Mesothelial cell of epicardium (in vitro differentiated cells): ENCODE data around the gene ADAMTS17. TPM values are rescaled to one million over a fixed set of nuclear protein-coding genes. Genes with fewer than 3 reads are reported as not detected.

ENCODE experiments used
- DNase-seq, 2 experiments: peaks; one replicate each; pipeline ENCODE4 v3.0.0; 2021; ENCODE audit warnings: low spot score in 2 of 2; ENCODE audit not compliant: unreplicated experiment in 2 of 2
- H3K27ac Mint-ChIP-seq: 2 replicates; pipeline ENCODE4 v1.8.0; 2021; ENCODE audit warnings: mixed read lengths
- H3K27me3 Mint-ChIP-seq: 2 replicates; pipeline ENCODE4 v1.8.0; 2021; ENCODE audit warnings: low read depth, mixed read lengths
- H3K36me3 Mint-ChIP-seq: 2 replicates; pipeline ENCODE4 v1.8.0; 2021; ENCODE audit warnings: mixed read lengths
- H3K4me1 Mint-ChIP-seq: 2 replicates; pipeline ENCODE4 v1.8.0; 2021; ENCODE audit warnings: mixed read lengths
- H3K4me3 Mint-ChIP-seq: 2 replicates; pipeline ENCODE4 v1.8.0; 2021; ENCODE audit warnings: mild to moderate bottlenecking, moderate library complexity, mixed read lengths
- H3K9me3 Mint-ChIP-seq: 2 replicates; pipeline ENCODE4 v1.8.0; 2021; ENCODE audit warnings: mixed read lengths
- total RNA-seq: library from RNA; stranded (reverse); gene quantifications from 3 replicates; pipeline ENCODE4 v1.2.1, GENCODE V29; 2021
- TF ChIP-seq, protein P1 (sequence below): fragments of 200-600 bp; sonication (generic); IDR thresholded peaks from one replicate; pipeline ENCODE4 v1.5.0; 2021; ENCODE audit warnings: antibody characterized with exemption; ENCODE audit not compliant: unreplicated experiment

ADAMTS17 gene
- total RNA-seq, 1 donor from 2014 or later, result 39.4 TPM

DNA sequence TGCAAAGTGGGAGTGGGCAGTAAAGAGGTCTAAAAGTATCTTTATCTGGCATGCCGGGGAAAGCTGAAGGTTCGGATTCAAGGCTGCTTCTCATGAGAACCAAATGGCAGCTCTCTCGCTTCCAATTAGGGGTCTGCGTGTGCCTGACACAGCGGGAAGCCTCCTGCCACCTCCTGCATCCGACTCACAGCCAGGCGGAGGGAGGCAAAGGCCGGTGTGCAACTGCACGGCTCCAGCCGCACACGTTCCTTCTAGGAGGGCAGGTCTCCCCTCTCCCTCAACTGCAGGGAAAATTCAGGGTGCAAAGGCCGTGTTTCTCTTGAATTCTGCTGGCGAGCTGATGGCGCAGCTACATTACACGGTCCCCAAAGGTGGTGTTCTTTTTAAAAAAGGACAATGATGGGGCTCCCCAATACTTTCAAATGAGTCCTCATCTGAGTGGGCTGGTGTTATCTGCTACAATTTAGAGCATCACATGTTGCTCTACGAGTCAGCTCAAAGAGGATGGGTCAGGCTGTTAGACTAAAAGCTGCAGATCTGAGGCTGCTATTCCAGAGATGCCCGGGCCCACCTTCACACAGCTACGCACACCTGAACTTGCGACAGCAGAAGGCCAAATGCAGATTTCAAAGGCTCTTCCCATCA is 226.6 kb downstream of the ADAMTS17 start:
- no peak overlapping the region for H3K4me3 Mint-ChIP-seq
- no peaks in the 10 kb centered on the region for H3K27me3 Mint-ChIP-seq
- H3K9me3 Mint-ChIP-seq, result peaks cover 16% of the 10 kb centered on the region
- H3K27ac Mint-ChIP-seq, result peak overlapping the region; percentile 80
- TF ChIP-seq, protein P1, sequence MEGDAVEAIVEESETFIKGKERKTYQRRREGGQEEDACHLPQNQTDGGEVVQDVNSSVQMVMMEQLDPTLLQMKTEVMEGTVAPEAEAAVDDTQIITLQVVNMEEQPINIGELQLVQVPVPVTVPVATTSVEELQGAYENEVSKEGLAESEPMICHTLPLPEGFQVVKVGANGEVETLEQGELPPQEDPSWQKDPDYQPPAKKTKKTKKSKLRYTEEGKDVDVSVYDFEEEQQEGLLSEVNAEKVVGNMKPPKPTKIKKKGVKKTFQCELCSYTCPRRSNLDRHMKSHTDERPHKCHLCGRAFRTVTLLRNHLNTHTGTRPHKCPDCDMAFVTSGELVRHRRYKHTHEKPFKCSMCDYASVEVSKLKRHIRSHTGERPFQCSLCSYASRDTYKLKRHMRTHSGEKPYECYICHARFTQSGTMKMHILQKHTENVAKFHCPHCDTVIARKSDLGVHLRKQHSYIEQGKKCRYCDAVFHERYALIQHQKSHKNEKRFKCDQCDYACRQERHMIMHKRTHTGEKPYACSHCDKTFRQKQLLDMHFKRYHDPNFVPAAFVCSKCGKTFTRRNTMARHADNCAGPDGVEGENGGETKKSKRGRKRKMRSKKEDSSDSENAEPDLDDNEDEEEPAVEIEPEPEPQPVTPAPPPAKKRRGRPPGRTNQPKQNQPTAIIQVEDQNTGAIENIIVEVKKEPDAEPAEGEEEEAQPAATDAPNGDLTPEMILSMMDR, result no peak
- peaks cover 36% of the 10 kb centered on the region for H3K4me1 Mint-ChIP-seq
- peaks cover 39% of the 10 kb centered on the region for H3K36me3 Mint-ChIP-seq
- DNase-seq, result no peak

DNA sequence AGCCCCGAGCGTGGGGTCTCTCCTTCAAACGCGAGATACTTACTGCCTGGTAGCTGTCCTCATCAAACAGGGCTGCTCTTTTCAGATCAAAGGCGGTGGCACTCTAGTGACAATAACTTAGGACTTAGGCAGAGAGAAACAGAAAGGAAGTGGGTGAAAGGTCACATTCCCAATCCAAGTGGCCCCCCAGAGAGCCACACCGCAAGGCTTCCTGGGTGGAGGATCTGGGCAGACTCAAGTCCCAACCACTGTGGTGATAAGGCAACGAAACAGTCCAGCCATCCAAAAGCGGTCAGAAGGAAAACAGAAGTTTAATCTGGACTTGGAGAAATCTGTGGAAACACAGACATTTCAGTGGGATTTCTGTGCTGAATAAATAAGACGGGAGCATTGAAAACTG is 227.2 kb downstream of the ADAMTS17 start:
- no peaks in the 10 kb centered on the region for H3K27me3 Mint-ChIP-seq
- peaks cover 36% of the 10 kb centered on the region for H3K4me1 Mint-ChIP-seq
- H3K27ac Mint-ChIP-seq, result peak overlapping the region; percentile 80
- no peak overlapping the region for H3K4me3 Mint-ChIP-seq
- H3K36me3 Mint-ChIP-seq, result peaks cover 33% of the 10 kb centered on the region
- peaks cover 12% of the 10 kb centered on the region for H3K9me3 Mint-ChIP-seq
- DNase-seq, result no peak
- TF ChIP-seq, protein P1, result no peak

DNA sequence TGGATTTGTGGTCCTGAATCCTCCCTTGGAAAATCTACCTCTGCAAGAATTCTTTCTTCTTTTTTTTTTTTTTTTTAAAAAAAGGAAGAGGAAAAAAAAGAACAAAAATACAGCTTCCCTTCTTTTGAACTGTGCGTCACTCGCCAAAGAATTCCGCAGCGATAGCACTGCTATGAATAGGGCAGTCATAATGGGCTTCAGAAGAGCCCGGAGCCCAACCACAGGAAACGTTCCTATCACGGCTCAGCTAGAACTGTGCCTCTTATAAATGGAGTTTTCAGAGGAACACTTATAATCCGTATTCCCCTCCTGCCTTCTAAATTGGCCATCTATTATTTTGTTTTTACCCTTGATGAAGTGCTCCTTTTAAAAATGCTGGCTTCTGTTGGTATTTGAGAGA is 227.7 kb downstream of the ADAMTS17 start:
- H3K9me3 Mint-ChIP-seq, result peaks cover 9% of the 10 kb centered on the region
- TF ChIP-seq, protein P1, result no peak
- H3K27ac Mint-ChIP-seq, result peak overlapping the region; percentile 81
- DNase-seq, result no peak
- H3K4me1 Mint-ChIP-seq, result peaks cover 36% of the 10 kb centered on the region
- peaks cover 29% of the 10 kb centered on the region for H3K36me3 Mint-ChIP-seq
- no peak overlapping the region for H3K4me3 Mint-ChIP-seq
- H3K27me3 Mint-ChIP-seq, result no peaks in the 10 kb centered on the region

DNA sequence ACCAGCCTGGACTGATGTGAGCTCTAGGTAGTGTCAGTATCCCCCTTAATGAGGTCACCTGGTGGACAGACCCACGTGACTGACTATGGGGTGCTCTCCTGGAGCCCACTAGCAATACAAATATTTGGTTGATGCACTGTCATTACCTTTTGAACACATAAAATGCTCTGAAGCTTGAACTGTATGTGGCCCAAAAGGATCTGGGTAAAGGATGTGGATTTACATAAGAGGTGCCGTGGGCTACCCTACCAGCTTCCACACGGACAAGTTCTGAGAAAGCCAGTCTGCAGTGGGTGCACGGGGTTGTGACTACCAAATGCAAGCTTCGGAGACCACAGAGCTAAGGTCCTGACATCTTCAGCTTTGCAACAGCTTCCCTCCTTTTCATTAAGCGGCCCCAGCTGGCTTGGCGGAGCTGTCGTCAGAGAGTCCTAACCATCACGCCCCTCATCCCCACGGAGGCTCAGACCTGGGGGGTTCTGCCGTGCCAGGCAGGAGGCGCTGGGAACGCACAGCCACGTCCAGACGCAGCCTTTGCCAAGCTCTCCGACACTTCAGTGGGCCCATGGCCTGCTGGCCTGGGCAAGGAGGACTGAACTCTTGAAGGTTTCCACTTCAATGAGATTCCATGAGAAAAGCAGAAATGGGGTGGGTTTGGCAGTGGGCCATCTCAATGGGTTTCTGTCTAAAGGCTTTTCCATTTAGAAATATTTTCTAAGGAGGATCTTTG is 228.3 kb downstream of the ADAMTS17 start:
- Mint-ChIP-seq H3K36me3 (peaks cover 29% of the 10 kb centered on the region), H3K27ac (peak overlapping the region; percentile 81), H3K4me1 (peaks cover 36% of the 10 kb centered on the region), H3K9me3 (peaks cover 5% of the 10 kb centered on the region), H3K27me3 (no peaks in the 10 kb centered on the region), H3K4me3 (no peak overlapping the region)
- no peak for DNase-seq
- TF ChIP-seq, protein P1, result no peak

DNA sequence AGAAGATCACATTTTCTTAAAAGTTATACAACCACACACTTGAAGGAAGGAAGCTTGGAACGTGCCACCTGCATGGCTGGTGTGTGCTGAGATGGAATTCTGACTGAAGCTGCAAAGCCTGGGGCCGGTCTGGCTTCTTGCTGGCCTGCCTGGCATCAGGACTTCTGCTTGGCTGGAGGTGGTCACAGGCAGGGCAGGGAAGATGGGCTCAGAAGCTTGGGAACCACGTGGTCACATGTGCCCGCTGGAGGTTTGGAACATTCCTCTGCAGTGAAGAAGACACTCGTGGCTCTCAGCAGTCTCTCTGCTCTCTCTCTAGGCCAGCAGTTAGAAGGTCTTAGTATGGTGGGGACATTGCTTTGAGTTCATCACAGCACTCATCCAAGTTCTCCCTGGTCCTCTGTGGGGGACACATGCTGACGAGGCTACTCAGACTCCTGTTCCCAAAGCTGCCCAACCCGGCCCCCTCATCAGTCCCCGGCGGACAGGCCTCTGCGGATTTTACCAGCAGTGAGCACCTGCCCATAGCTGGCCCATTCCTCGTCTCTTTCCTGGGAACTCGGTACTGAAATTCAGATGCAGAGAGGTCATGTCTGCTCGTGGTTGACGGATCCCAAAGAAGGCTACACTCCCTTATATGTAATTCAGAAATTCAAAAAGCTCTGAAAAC is 229.0 kb downstream of the ADAMTS17 start:
- no peaks in the 10 kb centered on the region for H3K27me3 Mint-ChIP-seq
- H3K4me1 Mint-ChIP-seq, result peaks cover 36% of the 10 kb centered on the region
- peak overlapping the region; percentile 81 for H3K27ac Mint-ChIP-seq

More for the DNA sequence above, 229.0 kb downstream of the ADAMTS17 start:
- Mint-ChIP-seq H3K9me3 (peaks cover 2% of the 10 kb centered on the region), H3K4me3 (no peak overlapping the region), H3K36me3 (peaks cover 26% of the 10 kb centered on the region)
- DNase-seq, result no peak
- TF ChIP-seq, protein P1, result no peak
